Body of pancreas (tissue), 4 donors: ENCODE measurements around the gene CCDC92B.

Experiments
- CTCF ChIP-seq, 7 experiments: fragments of 450-650 bp in 4 of 7; fragments of 200-600 bp in 3 of 7; sonication (generic) in 3 of 7; IDR thresholded peaks; one replicate each; pipeline ENCODE4 v1.5.1; 2016 to 2019; ENCODE audit warnings: antibody characterized with exemption in 7 of 7
- POLR2A ChIP-seq, 3 donors: fragments of 450-650 bp; IDR thresholded peaks; one replicate each; pipeline ENCODE4 v1.6.1; 2016; ENCODE audit warnings: antibody characterized with exemption in 3 of 3, mild to moderate bottlenecking in 2 of 3

DNA sequence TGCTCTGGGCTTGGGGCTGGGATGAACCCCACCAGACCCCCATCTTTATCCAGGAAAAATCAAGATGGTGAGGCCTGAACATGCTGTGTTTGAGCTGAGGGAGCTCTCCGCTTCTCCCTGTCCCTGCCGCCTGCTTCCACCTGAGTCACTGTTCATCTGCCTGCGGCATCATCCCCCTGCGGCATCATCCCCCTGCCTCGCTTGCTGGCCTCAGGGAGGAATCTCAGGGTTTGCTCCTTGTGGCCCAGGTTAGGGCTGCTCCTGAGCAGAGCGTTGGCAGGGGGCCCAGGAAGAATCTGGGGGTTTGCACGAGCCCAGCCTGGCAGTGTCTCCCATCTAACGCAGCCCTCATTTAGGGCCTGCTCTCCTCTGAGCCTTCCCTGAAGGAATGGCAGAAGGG is 35.4 kb upstream of the CCDC92B start:
- TF ChIP-seq CTCF (IDR thresholded peaks at IDR 0.05) (no peak), POLR2A (IDR thresholded peaks at IDR 0.05) (no peak)
